Activated naive CD4-positive, alpha-beta T cell treated with Interleukin-2 at 50 U/mL for 16 hours (primary cell): ENCODE data around the gene SRGAP3.
A peak's percentile ranks its signal among the peaks of the same experiment; 100 is the strongest.

Source experiments
- DNase-seq: peaks from one replicate; pipeline ENCODE4 v3.0.0-alpha.2; 2020

Gene SRGAP3

DNA sequence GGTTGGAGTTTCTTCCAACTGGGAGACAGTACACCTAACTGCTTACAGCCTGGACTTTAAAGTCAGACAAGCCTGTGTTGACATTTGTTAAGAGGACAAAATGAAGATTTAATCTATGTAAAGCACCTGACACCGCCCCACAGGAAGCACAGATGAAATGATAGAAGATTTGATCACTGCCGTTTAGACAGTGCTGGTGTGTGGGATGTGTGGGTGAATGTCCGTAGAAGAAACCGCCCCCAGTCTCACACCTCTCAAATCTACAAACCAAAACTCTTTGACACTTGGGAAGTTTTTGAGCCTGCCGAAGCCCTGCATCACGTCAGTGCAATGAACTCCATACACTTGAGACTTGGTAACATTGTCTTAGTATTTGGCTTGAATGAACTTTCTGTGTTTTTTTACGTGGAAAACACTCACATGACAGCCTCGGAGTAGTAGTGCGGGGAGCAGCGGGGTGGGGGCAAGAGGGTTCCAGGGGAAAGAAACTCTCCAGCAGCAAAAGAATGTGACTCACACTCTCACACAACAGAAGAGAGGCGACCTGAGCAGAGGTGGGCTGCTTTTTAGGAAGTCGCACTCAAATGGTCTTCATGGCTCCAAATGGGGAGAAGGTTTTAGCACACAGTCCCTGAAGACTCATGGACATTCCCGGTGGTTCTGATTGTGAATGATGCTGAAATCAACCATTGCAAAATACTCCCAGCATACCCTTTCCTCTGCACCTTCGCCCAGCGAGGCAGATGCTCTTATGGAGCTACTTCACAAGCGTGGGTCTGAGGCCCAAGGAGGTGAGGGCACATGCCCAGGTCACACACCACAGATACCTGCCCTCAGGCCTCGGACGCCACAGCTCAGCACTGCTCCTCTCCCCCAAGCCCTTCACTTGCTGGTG lies 79.2 kb downstream of the SRGAP3 start:
- DNase-seq, result no peak

DNA sequence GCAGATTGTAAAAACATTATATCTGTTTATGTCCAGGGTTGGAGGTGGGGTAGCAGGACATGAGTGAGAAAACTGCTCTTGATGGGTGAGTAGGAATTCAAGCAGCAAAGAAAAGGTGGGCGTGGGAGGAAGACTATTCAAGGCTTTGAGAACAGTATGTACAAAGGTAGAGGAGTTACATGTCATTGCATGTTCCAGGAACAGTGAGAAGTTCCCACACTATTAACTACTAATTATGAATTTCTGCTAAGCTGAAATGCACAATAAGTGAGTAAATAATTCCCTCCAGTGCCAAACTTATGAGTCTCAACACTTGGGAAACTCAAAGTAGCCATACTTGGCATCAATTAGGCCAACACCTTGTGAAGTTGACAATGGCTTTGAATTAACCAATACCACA lies 80.1 kb downstream of the SRGAP3 start:
- DNase-seq, result no peak

DNA sequence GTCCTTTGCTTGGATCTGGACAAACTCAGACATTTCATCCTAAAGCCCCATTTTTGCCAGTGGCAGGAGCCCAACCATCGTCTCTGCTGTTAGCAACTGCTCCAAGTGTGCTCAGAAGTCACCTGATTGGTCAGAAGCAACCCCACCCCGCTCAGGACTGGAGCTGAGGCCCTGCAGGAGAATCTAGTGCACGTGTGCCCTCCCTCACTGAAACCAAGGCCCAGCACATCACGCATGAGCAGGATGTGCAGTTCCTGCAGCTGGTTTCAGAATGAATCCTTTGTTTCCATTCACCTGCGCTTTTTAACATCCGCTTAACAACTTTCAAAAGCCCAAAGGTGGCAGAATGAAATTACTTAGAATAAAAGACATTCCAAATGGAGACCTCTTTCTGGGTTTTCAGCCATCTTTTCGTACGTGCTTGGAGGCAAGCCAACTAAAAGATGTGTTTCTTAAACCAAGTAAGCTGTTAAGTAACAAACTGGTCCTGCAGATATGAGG lies 81.2 kb downstream of the SRGAP3 start:
- peak; percentile 47 for DNase-seq

DNA sequence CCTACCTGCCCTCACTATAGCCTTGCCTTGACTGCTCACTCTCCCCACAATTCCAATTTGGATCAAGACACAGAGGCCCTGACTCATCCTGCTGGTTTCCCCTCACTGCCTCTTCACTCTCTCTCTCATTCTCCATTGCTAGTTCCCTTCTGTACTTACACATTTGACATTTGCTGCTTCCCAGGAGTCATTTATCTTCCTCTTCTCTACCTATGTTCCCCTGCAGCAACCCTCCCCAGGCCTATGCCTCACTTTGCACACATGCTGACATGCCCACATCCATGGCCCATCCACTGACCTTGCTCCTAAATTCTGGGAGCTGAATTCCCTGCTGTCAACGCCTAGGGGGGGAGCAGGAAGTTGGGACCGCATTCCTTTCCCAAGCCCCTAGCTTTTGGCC lies 82.2 kb downstream of the SRGAP3 start:
- DNase-seq, result no peak

DNA sequence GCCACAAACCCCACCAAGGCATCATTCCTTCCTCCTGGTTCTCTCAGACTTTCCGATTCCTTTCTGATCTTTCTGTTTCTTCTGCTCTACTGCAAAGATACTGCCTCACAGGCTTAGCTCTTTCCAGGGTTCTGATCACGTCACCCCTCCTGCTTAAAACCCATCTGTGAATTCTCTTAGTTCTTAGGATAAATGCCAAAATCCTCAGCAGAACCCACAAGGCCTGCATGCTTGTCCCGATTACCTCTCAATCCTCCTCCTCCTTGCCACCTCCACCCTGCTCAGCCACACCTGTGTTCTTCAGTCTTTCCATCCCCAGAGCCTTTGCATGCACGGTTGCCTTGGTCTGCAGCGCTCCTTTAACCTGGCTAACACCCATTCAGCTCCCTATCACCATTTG lies 84.0 kb downstream of the SRGAP3 start:
- DNase-seq, result no peak

DNA sequence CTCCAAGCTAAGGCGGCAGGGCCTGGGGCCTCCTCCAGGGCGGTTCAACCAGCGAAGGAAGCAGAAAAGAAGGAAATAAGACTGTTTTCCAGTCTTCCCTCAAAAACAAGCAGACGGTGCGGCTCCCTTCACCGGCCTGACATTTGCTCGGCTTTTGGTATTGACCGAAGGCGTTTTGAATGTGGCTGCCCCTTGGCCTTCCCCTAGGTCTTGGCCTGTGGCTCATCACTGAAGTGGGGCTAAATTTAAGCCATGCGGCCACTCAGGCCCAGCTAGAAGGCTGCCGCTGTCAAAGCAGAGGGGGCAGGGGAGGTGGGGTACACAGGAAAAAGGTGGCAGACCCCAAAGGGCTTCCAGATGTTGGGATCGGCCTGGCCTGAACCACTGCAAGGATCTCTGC lies 86.2 kb downstream of the SRGAP3 start:
- DNase-seq, result no peak

DNA sequence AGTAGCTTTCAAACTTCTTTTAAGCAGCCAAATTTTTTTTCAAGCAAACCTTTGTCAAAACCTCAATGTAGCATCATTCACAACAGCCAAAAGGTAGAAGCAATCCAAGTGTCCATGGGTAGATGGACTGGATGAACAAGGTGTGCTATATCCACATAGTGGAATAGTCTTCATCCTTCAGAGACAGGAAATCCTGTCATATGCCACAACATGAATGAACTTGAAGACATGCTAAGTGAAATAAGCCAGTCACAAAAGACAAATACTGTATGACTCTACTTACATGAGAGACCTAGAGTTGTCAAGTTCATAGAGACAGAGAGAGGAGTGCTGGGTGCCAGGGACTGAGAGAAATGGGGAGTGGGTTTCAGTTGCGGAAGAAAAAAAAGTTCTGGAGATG lies 87.6 kb downstream of the SRGAP3 start:
- DNase-seq, result no peak

DNA sequence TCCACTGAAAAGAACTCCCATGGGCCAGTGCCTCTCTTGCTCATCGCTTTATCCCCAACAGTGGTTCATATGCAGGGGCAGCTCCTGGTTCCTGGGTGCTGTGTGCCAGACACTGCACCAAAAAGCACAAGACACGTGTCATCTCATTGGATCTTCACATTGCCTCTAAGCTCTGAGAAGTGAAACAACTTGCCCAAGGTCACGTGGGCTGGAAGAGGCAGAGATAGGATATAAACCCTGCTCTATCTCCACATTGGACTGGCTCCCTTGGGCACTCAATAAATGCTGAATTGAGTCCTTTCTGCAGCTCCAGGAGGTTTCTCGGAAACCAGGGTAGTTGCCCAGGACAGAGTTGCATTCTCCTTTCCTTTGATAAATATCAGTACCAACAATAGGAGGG lies 88.1 kb downstream of the SRGAP3 start:
- no peak for DNase-seq

DNA sequence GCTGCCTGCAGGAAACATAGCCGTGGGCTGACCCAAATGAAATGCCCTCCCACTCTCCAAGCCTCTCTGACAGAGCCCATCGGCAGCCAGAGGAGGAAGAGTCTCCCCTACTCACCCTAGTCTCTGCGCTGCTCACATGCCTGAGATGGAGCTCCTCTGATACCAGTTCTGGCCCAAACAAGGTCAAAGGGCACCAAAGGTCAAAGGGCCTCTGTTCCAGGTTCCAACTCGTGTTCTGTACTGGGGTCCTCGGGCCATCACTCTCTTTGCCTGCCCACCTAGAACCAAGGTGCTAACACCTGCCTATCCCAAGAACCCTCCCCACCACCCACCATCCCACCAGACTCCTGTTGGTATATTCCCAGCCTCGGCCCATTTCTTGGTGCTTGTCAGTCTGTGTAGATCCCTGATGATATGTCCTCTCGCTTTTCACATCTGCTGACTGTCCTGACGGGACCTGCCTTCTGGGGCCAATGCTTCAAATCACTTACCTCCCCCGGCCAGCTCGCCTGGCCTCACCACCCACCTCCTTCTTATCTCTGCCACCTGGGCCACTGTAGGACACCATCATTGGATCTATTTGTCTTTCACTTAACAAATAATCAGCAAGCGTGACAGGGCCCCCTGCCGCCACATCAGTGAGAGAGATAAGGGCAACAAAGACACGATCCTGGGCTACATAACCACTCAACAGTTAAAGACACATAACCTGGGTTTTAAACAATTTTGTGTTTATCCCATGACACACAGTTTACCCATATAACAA lies 90.4 kb downstream of the SRGAP3 start:
- no peak for DNase-seq

DNA sequence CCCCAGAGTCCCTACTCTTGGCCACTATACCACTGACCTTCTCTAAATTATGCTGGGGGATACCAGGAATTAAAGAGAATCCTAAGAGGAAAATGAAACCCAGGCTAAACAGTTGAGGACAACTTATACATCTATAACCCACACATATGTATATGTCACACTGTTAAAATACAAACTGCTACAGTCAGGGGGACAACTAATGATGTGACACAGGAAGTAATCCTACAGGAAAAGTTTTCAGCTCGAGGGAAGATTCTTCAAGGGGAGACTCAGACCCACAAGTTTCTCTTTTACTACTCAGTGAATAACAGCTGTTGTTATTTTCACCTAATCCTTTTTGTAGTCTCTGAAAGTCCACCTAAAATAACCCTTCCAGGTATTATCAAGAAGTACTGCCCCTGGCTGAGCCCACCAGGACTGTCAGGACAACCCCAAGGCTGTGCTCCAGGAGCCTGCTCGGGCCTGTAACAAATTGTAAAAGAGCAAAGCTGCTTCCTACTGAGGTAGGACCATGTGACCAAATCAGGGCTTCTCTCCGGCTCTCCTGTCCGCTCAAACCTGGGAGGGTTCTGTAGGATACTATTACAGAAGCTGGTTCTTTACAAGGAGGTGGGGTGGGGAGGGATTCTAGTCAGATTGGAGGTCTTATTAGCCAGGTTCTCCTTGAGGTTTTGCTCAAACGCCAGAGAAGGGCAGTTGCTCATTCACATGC lies 91.6 kb downstream of the SRGAP3 start:
- DNase-seq, result no peak

DNA sequence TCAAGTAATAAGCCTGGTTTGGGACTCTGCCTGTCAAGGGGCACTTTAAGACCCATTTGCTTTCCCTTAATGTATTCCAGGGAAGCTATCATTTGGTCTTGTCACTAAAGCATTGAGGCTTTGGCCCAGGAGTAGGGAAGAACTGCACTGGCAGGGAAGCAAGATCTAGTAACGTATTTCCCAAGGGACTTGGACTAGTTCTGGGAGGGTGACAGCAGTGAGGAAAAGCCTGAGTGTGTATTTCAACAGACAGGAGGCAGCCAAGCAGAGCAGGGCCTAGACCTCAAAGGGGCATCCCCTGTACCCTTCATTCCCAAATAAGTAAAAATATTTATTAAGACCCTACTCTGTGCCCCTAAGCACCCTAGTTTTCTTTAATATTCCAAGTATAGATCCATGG lies 92.8 kb downstream of the SRGAP3 start:
- no peak for DNase-seq

DNA sequence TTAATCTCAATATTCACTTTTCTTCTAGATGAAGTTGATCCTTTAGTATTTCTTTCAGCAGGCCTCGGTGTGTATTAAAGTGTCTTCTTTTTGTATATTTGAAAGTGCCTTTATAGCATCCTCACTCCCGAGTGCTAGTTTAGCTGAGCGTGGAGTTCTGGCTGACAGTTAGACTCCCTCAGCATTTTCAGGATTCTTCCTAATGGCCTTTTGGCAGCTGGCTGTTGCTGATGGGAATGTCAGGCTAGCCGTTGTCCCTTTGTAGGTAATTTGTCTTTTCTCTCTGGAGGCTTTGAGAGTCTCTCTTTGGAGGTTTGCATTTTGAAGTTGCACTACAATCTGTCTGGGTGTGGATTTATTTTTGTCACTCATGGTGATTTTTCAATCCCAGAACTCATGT lies 94.4 kb downstream of the SRGAP3 start:
- DNase-seq, result no peak

DNA sequence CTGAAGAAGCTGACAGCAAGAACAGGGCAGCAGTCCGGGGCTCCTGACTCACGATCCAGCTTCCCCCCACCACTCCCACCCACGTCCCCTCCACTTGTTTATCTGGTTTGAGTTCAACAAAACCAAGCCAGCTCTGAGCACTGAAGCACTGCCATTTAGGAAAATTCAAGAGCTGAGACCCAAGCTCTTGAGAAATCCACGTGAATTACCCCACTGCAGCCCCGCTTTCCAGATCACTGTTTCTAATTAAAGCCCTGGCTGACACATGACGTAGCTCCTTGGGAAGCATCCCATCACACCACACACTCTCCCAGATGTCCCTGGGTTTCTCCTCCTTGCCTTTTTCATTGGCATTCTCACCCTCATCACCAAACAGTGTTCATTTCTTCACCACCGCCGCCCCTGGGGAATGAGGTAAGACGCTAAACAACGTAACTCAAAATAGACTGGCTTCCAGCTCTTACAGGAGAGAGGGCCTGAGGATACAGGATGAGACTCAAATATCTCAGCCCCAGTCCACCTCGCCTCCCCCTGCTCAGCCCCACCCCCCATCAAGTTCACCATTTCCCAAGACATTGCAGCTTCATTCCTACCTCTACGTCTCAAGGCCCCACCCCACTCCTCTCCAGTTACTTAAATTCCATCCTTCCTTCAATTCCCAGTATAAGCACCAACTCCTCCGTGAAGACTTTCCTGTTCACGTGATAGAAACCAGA lies 95.4 kb downstream of the SRGAP3 start:
- no peak for DNase-seq

DNA sequence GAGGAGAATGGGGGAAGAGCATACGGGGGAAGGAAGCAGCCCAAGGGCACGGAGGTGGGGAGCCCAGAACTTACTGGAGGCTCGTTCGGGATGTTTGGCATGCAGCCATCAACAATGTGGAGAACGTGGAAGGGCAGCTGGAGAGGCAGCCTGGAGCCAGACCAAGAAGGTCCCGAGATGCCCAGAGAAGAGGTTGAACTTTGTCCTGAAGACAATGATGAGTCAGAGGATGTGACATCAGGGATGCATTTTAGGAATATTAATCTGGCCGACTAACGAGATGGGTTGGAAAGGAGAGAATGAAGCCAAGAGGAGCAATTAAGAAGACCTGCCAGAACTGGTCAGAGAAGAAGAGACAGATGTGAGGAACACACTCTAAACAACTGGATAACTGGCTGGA lies 98.2 kb downstream of the SRGAP3 start:
- no peak for DNase-seq

DNA sequence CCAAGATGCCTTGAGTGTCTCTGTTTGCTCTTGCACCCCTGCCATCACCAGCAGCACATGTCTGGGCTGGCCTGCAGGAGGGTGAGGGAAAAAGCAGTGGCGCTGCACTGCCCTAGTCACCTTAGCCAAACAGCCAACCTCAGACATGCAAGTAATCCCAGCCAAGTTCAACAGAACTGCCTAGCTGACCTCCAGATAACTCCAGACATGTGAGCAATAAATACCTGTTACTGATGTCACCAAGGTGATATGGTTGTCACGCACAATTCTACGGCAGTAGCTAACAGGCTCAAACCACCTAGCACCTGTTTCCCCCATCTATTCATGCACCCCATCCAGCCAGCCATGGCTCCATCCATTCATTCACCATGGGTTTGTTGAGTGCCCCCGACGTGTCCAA lies 99.9 kb downstream of the SRGAP3 start:
- DNase-seq, result no peak

DNA sequence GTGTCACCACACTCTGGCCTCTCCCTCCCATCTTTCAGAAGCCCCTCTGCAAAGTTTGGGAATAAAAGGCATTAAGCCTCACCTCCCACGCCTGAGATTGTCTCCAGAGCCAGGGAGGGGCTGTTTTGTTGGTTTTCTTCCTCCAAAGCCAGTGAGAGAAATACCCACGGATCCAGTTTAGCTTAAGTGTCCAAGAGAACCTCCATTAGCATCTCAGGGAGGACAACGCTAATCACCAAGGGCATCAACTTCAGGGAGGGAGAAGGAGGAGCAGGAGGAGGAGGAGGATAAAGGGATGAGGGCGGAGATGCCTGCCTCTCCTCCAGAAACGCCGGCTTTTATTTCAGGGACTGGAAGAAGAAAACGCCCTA lies 101.6 kb downstream of the SRGAP3 start:
- DNase-seq, result no peak

DNA sequence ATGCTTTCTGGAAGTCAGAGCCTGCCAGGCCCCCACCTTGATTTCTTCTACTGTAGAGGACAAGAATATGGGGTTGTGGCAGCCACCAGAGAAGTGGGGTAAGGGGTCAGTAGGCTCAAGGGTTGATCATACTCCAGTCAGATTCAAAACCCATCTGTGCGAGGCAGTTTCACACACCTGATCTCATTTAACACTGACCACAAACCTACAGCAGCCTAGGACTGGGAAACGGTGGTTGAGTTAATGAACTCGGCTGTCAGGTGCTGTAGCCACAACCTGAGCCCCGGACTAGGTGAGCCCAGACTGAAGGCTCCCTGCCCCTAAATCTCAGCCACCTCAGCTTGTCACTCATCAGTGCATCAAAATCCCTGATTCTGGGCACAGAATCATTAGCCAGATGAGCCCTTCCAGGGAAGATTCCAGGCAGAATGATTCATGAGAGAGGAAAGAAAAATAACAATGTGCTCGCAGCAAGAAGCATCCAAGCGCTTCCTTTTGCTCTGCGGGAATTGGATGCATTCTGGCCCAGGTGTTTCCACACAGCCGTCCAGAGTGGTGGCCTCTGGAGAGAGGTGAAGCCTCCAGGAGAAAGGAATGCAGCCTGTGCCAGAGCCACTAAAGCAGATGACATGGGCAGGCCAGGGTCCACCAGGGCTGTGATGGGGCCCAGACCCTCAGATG lies 102.1 kb downstream of the SRGAP3 start:
- DNase-seq, result no peak

DNA sequence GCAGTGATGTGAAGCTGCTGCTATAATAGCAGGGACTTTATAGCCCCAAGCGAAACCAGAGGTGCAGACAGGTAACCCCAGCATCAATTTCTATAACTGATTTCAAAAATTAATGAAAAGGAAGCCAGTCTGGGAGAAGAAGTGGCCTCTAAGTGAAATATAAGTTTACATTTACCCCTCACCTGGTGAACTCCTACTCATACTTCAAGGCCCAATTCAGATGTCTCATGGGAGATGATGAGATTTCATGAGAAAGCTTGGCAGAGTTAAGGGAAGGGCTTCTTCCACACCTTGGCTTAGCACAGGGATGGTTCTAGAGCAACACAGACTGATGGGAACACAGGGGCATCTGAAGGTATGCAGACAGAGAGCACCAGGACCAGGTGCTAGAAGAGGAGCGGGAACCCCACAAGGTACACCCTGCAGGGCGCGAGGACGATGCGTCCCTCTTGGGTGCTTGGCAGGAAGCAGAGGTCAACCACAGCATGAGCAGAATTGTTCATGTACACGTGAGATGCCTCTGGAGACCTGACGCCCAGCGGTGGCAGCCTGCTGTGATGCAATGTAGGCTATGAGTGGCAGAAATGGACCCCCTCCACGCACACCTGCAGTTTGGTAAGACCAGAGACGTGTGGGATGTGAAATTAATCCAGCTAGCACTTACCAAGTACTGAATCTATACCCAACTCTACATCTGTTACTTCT lies 102.9 kb downstream of the SRGAP3 start:
- DNase-seq, result no peak

DNA sequence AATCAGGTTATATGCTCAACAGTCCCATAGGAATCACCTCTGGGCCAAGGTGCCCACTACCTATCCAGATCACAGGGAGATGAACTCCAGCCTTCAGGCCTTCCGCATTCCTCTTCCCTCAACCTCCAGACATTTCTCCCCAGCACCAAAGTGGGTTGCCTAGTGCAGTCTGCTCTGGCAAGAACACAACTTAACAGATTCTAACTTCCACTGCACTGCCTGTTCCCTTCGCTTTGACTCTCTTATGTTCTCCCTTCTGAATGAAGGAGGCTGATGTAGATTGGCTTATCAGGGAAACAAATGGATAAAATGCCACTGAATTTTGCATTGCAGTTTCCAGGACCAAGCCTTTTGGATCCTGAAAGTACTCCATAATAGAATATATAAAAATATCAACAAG lies 106.3 kb downstream of the SRGAP3 start:
- no peak for DNase-seq

DNA sequence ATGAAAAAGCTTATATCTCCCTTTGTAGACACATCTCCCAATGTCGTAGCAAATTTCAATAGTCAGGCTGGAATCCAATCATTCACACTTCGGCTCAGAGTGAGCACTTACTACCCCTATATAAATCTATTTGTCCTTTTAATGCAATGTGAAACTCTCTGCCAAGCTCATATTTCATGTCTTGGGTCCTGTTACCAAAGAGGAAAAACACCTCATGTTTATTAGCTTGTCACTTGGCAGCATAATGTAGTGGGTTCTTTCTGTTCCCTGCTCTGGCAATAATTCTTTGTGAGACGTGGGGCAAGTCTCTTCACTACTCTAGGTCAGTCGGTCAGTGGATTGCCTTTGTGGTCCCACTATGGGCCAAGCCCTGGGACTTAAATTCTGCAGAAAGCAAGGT lies 107.1 kb downstream of the SRGAP3 start:
- no peak for DNase-seq

DNA sequence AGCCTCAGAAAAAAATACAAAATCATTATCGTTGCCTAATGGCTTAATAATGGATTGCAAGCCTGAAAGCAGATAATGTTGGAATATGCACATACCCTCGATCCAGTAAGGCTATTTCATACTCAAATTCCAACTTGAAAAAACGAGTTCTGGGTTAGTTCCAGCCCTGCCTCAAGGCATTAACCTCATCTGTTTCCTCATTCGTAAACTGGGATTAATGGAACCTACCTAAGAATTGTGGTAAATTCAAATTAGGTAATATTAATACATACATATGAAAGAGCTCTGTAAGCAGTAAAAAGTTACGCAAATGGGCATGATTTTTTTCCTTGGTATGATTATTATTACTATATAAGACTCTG lies 107.5 kb downstream of the SRGAP3 start:
- no peak for DNase-seq

DNA sequence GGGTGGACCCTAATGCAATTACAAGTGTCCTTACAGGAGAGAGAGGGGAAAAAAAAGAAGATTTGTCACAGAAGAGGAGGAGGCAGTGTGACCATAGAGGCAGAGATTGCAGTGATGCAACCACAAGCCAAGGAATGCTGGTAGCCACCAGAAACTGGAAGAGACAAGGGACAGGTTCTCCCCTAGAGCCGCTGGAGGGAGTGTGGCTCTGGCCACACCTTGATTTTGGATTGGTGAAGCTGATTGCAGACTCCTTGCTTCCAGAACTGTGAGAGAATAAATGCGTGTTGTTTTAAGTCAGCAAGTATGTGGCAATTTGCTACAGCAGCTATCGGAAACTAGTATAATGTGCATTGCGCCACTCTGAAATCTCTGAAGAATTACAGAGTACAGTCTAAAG lies 110.1 kb downstream of the SRGAP3 start:
- no peak for DNase-seq
